Transverse colon (tissue), 4 donors: ENCODE data around the gene PDCD10.

ENCODE experiments used
- EP300 ChIP-seq: sonication (generic); formaldehyde crosslinking; IDR thresholded peaks from one replicate; pipeline ENCODE4 v1.6.1; 2017; ENCODE audit warnings: antibody characterized with exemption, low read depth
- POLR2A ChIP-seq: fragments of 450-650 bp; IDR thresholded peaks from one replicate; pipeline ENCODE4 v1.6.1; 2016; ENCODE audit warnings: antibody characterized with exemption, mild to moderate bottlenecking, moderate library complexity
- POLR2AphosphoS5 ChIP-seq, 3 donors: sonication (generic); formaldehyde crosslinking; IDR thresholded peaks; one replicate each; pipeline ENCODE4 v1.6.1; 2016; ENCODE audit warnings: antibody characterized with exemption in 3 of 3
- TF ChIP-seq, protein P1 (sequence below), 5 experiments: fragments of 200-600 bp in 3 of 5; fragments of 450-650 bp in 2 of 5; sonication (generic) in 3 of 5; IDR thresholded peaks; 1 replicate in 2 of 5; 2 replicates in 3 of 5; pipeline ENCODE4 v1.5.1; 2016 to 2017; ENCODE audit warnings: antibody characterized with exemption in 5 of 5, inconsistent platforms in 3 of 5, mild to moderate bottlenecking in 2 of 5, moderate library complexity in 1 of 5

- TF ChIP-seq POLR2A (no peak), EP300 (no peak), POLR2AphosphoS5 (IDR thresholded peaks at IDR 0.05) (no peak)
- TF ChIP-seq, protein P1, sequence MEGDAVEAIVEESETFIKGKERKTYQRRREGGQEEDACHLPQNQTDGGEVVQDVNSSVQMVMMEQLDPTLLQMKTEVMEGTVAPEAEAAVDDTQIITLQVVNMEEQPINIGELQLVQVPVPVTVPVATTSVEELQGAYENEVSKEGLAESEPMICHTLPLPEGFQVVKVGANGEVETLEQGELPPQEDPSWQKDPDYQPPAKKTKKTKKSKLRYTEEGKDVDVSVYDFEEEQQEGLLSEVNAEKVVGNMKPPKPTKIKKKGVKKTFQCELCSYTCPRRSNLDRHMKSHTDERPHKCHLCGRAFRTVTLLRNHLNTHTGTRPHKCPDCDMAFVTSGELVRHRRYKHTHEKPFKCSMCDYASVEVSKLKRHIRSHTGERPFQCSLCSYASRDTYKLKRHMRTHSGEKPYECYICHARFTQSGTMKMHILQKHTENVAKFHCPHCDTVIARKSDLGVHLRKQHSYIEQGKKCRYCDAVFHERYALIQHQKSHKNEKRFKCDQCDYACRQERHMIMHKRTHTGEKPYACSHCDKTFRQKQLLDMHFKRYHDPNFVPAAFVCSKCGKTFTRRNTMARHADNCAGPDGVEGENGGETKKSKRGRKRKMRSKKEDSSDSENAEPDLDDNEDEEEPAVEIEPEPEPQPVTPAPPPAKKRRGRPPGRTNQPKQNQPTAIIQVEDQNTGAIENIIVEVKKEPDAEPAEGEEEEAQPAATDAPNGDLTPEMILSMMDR (IDR thresholded peaks at IDR 0.05): no peak
Measured at GRCh38 chr3:167700926-167701325, 33.8 kb downstream of the PDCD10 start.
